Measurements from ENCODE around the gene MYT1. TPM values are rescaled to one million over a fixed set of nuclear protein-coding genes. Genes with fewer than 3 reads are reported as not detected.

The MYT1 gene
- total RNA-seq, 1 experiment from 2014 or later = 2.0 TPM

GRCh38 chr20:64219202-64219601, 55.0 kb downstream of the MYT1 start (continued):
- no peak for TF ChIP-seq ZBTB43 (CRISPR knock-in tag; IDR thresholded peaks at IDR 0.05)
- TF ChIP-seq E2F1 (CRISPR knock-in tag; IDR thresholded peaks at IDR 0.05) = no peak
- no peak for TF ChIP-seq CREB1 (CRISPR knock-in tag; IDR thresholded peaks at IDR 0.05)

- Mint-ChIP-seq H3K27me3 (ENCODE audit: low read depth) (no peaks in the 10 kb centered on the region), H3K4me3 (no peak overlapping the region), H3K4me1 (peaks cover 20% of the 10 kb centered on the region), H3K27ac (no peak overlapping the region), H3K36me3 (no peaks in the 10 kb centered on the region), H3K9me3 (no peaks in the 10 kb centered on the region)
- CTCF ChIA-PET = interaction anchor here (1.1 to 1.3 kb wide), 2 partner anchors 9 to 10 kb away, joined by 3 read pairs; no protein-coding TSS in a partner anchor
- POLR2A ChIA-PET = no interaction called here
- DNase-seq (ENCODE audit: low spot score) (no peak), ATAC-seq (no peak)
- TF ChIP-seq NFYB (CRISPR knock-in tag; conservative IDR thresholded peaks at IDR 0.05; ENCODE audit: low read depth) (no peak), FOXK1 (CRISPR knock-in tag; IDR thresholded peaks at IDR 0.05) (no peak), HMGA2 (CRISPR knock-in tag; IDR thresholded peaks at IDR 0.05) (no peak), GABPB1 (CRISPR knock-in tag; IDR thresholded peaks at IDR 0.05) (no peak), ZNF232 (CRISPR knock-in tag; IDR thresholded peaks at IDR 0.05) (no peak), ZNF219 (CRISPR knock-in tag; IDR thresholded peaks at IDR 0.05; ENCODE audit: borderline replicate concordance) (no peak), OVOL2 (CRISPR knock-in tag; IDR thresholded peaks at IDR 0.05; ENCODE audit: borderline replicate concordance) (no peak), PREB (CRISPR knock-in tag; IDR thresholded peaks at IDR 0.05; ENCODE audit: borderline replicate concordance) (no peak), ATF2 (CRISPR knock-in tag; IDR thresholded peaks at IDR 0.05; ENCODE audit: borderline replicate concordance, low read depth) (no peak), ZNF671 (CRISPR knock-in tag; IDR thresholded peaks at IDR 0.05) (no peak), STAT6 (CRISPR knock-in tag; conservative IDR thresholded peaks at IDR 0.05; ENCODE audit: low read depth) (no peak), MYBL2 (CRISPR knock-in tag; IDR thresholded peaks at IDR 0.05) (no peak)
These were observed 55.5 kb downstream of the MYT1 start for GRCh38 chr20:64219730-64220129.

- H3K27me3 Mint-ChIP-seq (ENCODE audit: low read depth) = no peaks in the 10 kb centered on the region
- peaks cover 20% of the 10 kb centered on the region for H3K4me1 Mint-ChIP-seq
- H3K9me3 Mint-ChIP-seq = no peaks in the 10 kb centered on the region
- DNase-seq (ENCODE audit: low spot score) (no peak), ATAC-seq (no peak)
- no peak overlapping the region for H3K4me3 Mint-ChIP-seq
- ChIA-PET POLR2A (no interaction called here), CTCF (interaction anchor here (1.1 to 1.3 kb wide), 3 partner anchors 9 to 35 kb away, joined by 3 read pairs; partner anchors contain the start of gene PCMTD2)
- H3K27ac Mint-ChIP-seq = no peak overlapping the region
- H3K36me3 Mint-ChIP-seq = no peaks in the 10 kb centered on the region
- TF ChIP-seq ATF6 (CRISPR knock-in tag; IDR thresholded peaks at IDR 0.05) = no peak
- no peak for TF ChIP-seq TP53 (CRISPR knock-in tag; IDR thresholded peaks at IDR 0.05)
- TF ChIP-seq CBFB (CRISPR knock-in tag; IDR thresholded peaks at IDR 0.05; ENCODE audit: low read depth) = no peak
- no peak for TF ChIP-seq AFF4 (CRISPR knock-in tag; IDR thresholded peaks at IDR 0.05; ENCODE audit: borderline replicate concordance)
- TF ChIP-seq ZNF121 (CRISPR knock-in tag; IDR thresholded peaks at IDR 0.05) = no peak
- TF ChIP-seq CREB1 (CRISPR knock-in tag; IDR thresholded peaks at IDR 0.05) = no peak
- no peak for TF ChIP-seq NFE2L1 (CRISPR knock-in tag; IDR thresholded peaks at IDR 0.05)
These were observed 56.2 kb downstream of the MYT1 start for GRCh38 chr20:64220420-64220819.
